SK-N-SH treated with all-trans-retinoic acid at 6 μM for 48 hours (cell line): ENCODE measurements around the gene PSME3.

Experiments
- ATAC-seq: fragments of 200-7000 bp; cut with Tn5 transposase; 3 replicates; pipeline ENCODE4 v1.9.1; 2020; ENCODE audit warnings: mild to moderate bottlenecking, moderate library complexity
- ARNTL ChIP-seq: fragments of 450-650 bp; formaldehyde crosslinking; IDR thresholded peaks from 2 replicates; pipeline ENCODE4 v1.5.0; 2020; ENCODE audit warnings: low read depth, mild to moderate bottlenecking, moderate library complexity, borderline replicate concordance
- BACH2 ChIP-seq: fragments of 250-450 bp; sonication (Bioruptor Pico); IDR thresholded peaks from 2 replicates; pipeline ENCODE4 v1.9.0; 2021; ENCODE audit warnings: mild to moderate bottlenecking, borderline replicate concordance
- CSDC2 ChIP-seq: fragments of 250-450 bp; sonication (Bioruptor Pico); IDR thresholded peaks from 2 replicates; pipeline ENCODE4 v1.5.0; 2020; ENCODE audit warnings: mild to moderate bottlenecking, moderate library complexity
- ESRRG ChIP-seq: fragments of 250-450 bp; sonication (Bioruptor Pico); IDR thresholded peaks from 2 replicates; pipeline ENCODE4 v1.6.1; 2021; ENCODE audit warnings: mild to moderate bottlenecking
- GLIS3 ChIP-seq: fragments of 250-450 bp; sonication (Bioruptor Pico); IDR thresholded peaks from 2 replicates; pipeline ENCODE4 v1.5.0; 2020; ENCODE audit warnings: mild to moderate bottlenecking, moderate library complexity
- ISL1 ChIP-seq: fragments of 250-450 bp; sonication (Bioruptor Pico); IDR thresholded peaks from 2 replicates; pipeline ENCODE4 v2.1.2; 2022; ENCODE audit warnings: mild to moderate bottlenecking, moderate library complexity
- OSR1 ChIP-seq: fragments of 250-450 bp; sonication (Bioruptor Pico); IDR thresholded peaks from 2 replicates; pipeline ENCODE4 v1.8.0; 2022; ENCODE audit warnings: moderate library complexity, mild to moderate bottlenecking, inconsistent platforms
- PATZ1 ChIP-seq: fragments of 250-450 bp; sonication (Bioruptor Pico); IDR thresholded peaks from 2 replicates; pipeline ENCODE4 v1.8.0; 2020; ENCODE audit warnings: mild to moderate bottlenecking, moderate library complexity, borderline replicate concordance
- PPARA ChIP-seq: fragments of 250-450 bp; sonication (Bioruptor Pico); IDR thresholded peaks from 2 replicates; pipeline ENCODE4 v1.5.0; 2020; ENCODE audit warnings: mild to moderate bottlenecking, borderline replicate concordance
- RARB ChIP-seq: fragments of 250-450 bp; sonication (Bioruptor Pico); IDR thresholded peaks from 2 replicates; pipeline ENCODE4 v1.8.0; 2021; ENCODE audit warnings: mild to moderate bottlenecking, moderate library complexity
- SNAI2 ChIP-seq: fragments of 250-450 bp; sonication (Bioruptor Pico); IDR thresholded peaks from 2 replicates; pipeline ENCODE4 v1.5.0; 2020; ENCODE audit warnings: mild to moderate bottlenecking, moderate library complexity
- TCF4 ChIP-seq: fragments of 250-450 bp; sonication (Bioruptor Pico); IDR thresholded peaks from 2 replicates; pipeline ENCODE4 v1.8.0; 2021; ENCODE audit warnings: mild to moderate bottlenecking, moderate library complexity, borderline replicate concordance
- TOX ChIP-seq: fragments of 250-450 bp; sonication (Bioruptor Pico); IDR thresholded peaks from 2 replicates; pipeline ENCODE4 v1.8.0; 2021; ENCODE audit warnings: mild to moderate bottlenecking, moderate library complexity, borderline replicate concordance
- TSHZ2 ChIP-seq: fragments of 250-450 bp; sonication (Bioruptor Pico); IDR thresholded peaks from 2 replicates; pipeline ENCODE4 v1.5.0; 2020; ENCODE audit warnings: mild to moderate bottlenecking, moderate library complexity
- ZC3H10 ChIP-seq: fragments of 250-450 bp; sonication (Bioruptor Pico); IDR thresholded peaks from 2 replicates; pipeline ENCODE4 v1.5.1; 2021; ENCODE audit warnings: mild to moderate bottlenecking, moderate library complexity
- ZFP3 ChIP-seq: fragments of 250-450 bp; sonication (Bioruptor Pico); IDR thresholded peaks from 2 replicates; pipeline ENCODE4 v1.5.0; 2020; ENCODE audit warnings: mild to moderate bottlenecking, moderate library complexity
- ZFP30 ChIP-seq: fragments of 450-650 bp; formaldehyde crosslinking; IDR thresholded peaks from 2 replicates; pipeline ENCODE4 v1.5.0; 2022; ENCODE audit warnings: mild to moderate bottlenecking, moderate library complexity
- ZNF565 ChIP-seq: fragments of 450-650 bp; formaldehyde crosslinking; conservative IDR thresholded peaks from 2 replicates; pipeline ENCODE4 v1.5.0; 2020; ENCODE audit warnings: low read depth, mild to moderate bottlenecking, moderate library complexity
- ZNF70 ChIP-seq: fragments of 450-650 bp; formaldehyde crosslinking; IDR thresholded peaks from 2 replicates; pipeline ENCODE4 v1.5.0; 2020; ENCODE audit warnings: mild to moderate bottlenecking, moderate library complexity
- ZNF8 ChIP-seq: fragments of 450-650 bp; formaldehyde crosslinking; IDR thresholded peaks from 2 replicates; pipeline ENCODE4 v1.5.0; 2020; ENCODE audit warnings: mild to moderate bottlenecking, moderate library complexity
- TF ChIP-seq, protein P1 (sequence below): fragments of 250-450 bp; sonication (Bioruptor Pico); IDR thresholded peaks from 2 replicates; pipeline ENCODE4 v1.8.0; 2021; ENCODE audit warnings: low read depth, mild to moderate bottlenecking, moderate library complexity, borderline replicate concordance

PSME3 gene

GRCh38 chr17:42845556-42845917, 12.3 kb downstream of the PSME3 start:
- ATAC-seq = no peak
- TF ChIP-seq CSDC2 (CRISPR knock-in tag) (no peak), RARB (CRISPR knock-in tag) (no peak), ISL1 (CRISPR knock-in tag) (no peak), GLIS3 (CRISPR knock-in tag) (no peak), TCF4 (no peak), ZC3H10 (no peak), ZFP3 (CRISPR knock-in tag) (no peak), SNAI2 (CRISPR knock-in tag) (no peak), ZFP30 (CRISPR knock-in tag) (no peak), PPARA (CRISPR knock-in tag) (no peak), ZNF8 (CRISPR knock-in tag) (no peak), OSR1 (no peak), ESRRG (CRISPR knock-in tag) (no peak), TOX (CRISPR knock-in tag) (no peak), BACH2 (CRISPR knock-in tag) (no peak), TSHZ2 (CRISPR knock-in tag) (no peak), ZNF565 (no peak), ZNF70 (CRISPR knock-in tag) (no peak), ARNTL (no peak)
- TF ChIP-seq, protein P1, sequence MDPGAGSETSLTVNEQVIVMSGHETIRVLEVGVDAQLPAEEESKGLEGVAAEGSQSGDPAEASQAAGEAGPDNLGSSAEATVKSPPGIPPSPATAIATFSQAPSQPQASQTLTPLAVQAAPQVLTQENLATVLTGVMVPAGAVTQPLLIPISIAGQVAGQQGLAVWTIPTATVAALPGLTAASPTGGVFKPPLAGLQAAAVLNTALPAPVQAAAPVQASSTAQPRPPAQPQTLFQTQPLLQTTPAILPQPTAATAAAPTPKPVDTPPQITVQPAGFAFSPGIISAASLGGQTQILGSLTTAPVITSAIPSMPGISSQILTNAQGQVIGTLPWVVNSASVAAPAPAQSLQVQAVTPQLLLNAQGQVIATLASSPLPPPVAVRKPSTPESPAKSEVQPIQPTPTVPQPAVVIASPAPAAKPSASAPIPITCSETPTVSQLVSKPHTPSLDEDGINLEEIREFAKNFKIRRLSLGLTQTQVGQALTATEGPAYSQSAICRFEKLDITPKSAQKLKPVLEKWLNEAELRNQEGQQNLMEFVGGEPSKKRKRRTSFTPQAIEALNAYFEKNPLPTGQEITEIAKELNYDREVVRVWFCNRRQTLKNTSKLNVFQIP = no peak

- peak; percentile 5; the same call in 1 of the 3 replicates for ATAC-seq
- TF ChIP-seq BACH2 (CRISPR knock-in tag) (no peak), ZNF70 (CRISPR knock-in tag) (no peak), ZNF565 (no peak), ZFP3 (CRISPR knock-in tag) (no peak), CSDC2 (CRISPR knock-in tag) (no peak), GLIS3 (CRISPR knock-in tag) (no peak), PATZ1 (no peak), ZC3H10 (no peak), ZNF8 (CRISPR knock-in tag) (no peak), ARNTL (no peak), TSHZ2 (CRISPR knock-in tag) (no peak), RARB (CRISPR knock-in tag) (no peak), TOX (CRISPR knock-in tag) (no peak), PPARA (CRISPR knock-in tag) (no peak), SNAI2 (CRISPR knock-in tag) (no peak)
- TF ChIP-seq, protein P1 = no peak
These were observed 12.9 kb downstream of the PSME3 start for GRCh38 chr17:42845918-42846593.
